GM21515 (cell line): Measurements from ENCODE around the gene NBPF3.

Experiments used
- ATAC-seq: cut with Tn5 transposase; IDR thresholded peaks from one replicate; pipeline ENCODE4 v1.9.1; 2021; ENCODE audit not compliant: unreplicated experiment

The NBPF3 gene

GRCh38 chr1:21491488-21492355, 51.8 kb downstream of the NBPF3 start:
- no peak for ATAC-seq

- no peak for ATAC-seq
Measured at GRCh38 chr1:21492356-21492625, 52.4 kb downstream of the NBPF3 start.

GRCh38 chr1:21494196-21494595, 54.3 kb downstream of the NBPF3 start:
- no peak for ATAC-seq

GRCh38 chr1:21495225-21495820, 55.4 kb downstream of the NBPF3 start:
- ATAC-seq: no peak

DNA sequence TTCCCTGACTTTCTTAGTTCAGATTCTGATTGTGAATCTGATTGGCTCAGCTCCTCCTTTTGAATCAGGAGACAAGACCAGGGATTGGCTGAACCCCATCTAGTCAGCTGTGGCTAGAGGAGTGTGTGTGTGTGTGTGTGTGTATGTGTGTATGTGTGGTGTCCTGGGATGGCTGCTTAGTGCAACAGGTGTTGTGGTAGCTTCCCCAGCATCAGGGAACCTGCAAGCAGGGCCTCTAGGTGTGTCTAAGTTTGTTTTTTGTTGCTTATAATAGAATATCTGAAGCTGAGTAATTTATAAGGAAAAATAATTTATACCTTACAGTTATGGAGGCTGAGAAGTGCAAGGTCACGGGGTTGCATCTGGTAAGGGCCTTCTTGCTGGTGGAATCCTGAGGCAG, 56.1 kb downstream of the NBPF3 start:
- ATAC-seq: no peak

DNA sequence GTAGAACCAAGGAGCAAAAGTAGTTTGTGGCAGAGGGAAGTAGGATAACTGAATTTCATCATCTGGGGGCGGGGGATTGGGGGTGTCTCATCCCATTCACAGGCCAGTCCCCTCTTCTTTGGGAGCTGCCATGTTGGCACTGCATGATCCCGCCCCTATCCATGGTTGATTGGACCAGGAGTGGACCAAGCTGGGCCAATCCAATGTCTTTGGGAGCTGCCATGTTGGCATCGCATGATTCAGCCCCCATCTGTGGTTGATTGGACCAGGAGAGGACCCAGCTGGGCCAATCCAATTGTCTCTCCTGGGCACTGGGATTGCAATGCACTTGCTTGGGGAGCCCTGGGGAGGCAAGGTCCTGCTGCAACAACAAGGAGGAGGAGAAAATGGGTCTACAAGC, 56.9 kb downstream of the NBPF3 start:
- no peak for ATAC-seq

DNA sequence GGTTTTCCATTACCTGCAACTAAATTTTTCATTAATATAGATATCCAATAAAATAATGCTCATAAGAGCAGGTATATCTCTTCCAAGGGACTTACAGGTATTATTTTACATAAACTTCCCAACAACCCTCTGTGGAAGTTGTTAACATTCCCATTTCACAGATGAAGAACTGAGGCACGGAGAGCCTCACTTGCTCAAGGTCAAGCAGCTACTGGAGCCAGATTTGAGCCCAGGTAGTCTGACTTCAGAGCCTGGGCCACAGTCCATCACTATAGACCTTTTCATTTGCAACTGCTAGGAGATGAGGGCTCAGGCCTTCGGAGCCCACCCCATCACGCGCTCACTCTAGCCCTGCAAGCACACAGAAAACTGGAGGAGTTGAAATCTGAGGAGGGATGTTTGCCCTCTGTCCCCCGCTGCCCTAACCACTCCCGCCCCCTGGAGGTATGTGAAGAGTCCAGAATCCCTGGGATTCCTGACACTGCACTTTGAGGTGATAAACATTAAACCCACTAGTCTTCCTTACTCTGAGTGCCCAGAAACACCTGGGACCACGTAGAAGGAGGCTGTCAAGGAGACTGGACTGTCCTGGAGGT, 57.6 kb downstream of the NBPF3 start:
- ATAC-seq: no peak

- no peak for ATAC-seq
Measured at GRCh38 chr1:21499283-21499950, 59.5 kb downstream of the NBPF3 start.

GRCh38 chr1:21503706-21504377, 63.9 kb downstream of the NBPF3 start:
- ATAC-seq: no peak

- no peak for ATAC-seq
Measured at GRCh38 chr1:21506804-21507203, 66.9 kb downstream of the NBPF3 start.

GRCh38 chr1:21507511-21508270, 67.8 kb downstream of the NBPF3 start:
- no peak for ATAC-seq

GRCh38 chr1:21508580-21509350, 68.8 kb downstream of the NBPF3 start:
- ATAC-seq: no peak

DNA sequence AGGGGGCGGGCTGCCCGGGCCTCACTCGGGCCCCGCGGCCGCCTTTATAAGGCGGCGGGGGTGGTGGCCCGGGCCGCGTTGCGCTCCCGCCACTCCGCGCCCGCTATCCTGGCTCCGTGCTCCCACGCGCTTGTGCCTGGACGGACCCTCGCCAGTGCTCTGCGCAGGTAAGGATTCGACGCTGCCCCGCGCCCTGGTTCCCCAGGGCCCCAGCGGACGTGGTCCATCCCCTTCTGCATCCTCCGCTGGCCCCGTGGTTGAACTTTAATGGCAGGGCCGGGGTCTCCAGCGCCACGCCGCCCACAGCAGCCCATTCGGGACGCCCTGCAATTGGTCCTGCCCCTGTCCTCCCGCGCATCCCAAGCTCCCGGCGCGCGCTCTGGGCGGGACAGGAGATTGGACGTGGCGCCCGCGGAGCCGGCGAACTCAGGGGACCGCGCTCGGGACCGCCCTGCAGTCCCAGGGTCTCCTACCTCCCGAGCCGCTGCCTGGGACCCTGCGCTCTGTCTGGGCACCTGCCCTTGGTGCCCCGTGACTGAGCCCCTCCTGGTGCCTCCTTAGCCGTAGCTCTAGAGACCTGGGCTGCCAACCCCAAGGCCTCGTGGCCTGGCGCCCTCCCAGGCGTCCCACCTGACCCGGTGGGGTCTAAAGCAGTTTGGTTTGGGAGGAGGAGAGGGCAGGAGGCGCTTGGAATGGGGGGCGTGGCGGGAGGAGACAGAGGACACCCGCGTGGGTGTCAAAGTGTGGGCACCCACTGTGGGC, 69.6 kb downstream of the NBPF3 start, which contains the start of gene ALPL:
TSS of gene ALPL (plus strand) at position 73 of the 762 bp plus-strand sequence. CDS start 44,659 bp downstream, outside the sequence.
- ATAC-seq: no peak

GRCh38 chr1:21510113-21510493, 70.2 kb downstream of the NBPF3 start:
- no peak for ATAC-seq

GRCh38 chr1:21510885-21511578, 71.1 kb downstream of the NBPF3 start:
- no peak for ATAC-seq

DNA sequence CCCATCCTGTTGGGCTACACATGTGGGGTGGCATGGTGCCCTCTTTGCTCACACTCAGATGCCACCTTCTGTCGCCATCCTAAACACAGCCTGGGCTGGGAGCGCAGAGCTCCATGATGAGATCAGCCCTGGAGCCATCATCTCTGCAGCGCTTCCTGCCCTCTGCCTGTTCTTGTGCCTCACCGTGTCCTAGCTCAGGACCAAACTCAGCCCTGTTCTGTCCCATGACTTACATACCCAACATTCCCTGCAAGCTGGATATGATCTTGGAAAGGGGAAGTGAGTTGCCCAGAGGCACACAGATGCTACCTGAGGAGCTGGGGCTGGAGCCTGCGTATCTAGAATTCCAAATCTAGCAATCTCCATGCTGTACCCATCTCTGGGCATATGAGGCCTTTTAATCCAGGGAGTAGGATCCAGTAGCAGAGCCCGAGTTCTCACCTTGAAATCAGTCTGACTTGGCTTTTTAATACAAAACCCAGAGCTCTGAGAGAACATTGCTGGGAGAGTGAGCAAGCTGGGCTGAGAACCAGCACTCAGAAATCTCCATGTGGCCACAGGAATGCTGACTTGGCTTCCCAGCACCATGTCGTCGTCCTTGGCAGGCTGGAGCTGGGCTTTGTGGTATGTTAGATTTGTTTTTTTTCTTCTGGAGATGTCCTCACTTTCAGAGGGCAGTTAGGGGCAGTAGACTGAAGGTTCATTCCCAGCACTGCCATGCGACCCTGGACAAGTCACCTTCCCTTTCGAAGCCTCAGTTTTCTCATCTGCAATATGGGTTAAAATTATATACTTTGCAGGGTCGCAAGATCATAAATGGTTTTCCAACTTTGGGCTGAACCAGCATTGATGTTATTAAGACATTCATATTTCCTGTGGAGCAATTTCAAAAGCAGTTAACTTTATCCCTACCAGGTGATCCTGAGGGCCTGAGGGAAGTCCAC, 71.9 kb downstream of the NBPF3 start:
- ATAC-seq: no peak

- ATAC-seq: no peak
Measured at GRCh38 chr1:21514245-21514644, 74.3 kb downstream of the NBPF3 start.
